Lower leg skin (tissue), 4 donors: ENCODE measurements around the gene POU4F3. TPM values are rescaled to one million over a fixed set of nuclear protein-coding genes. Genes with fewer than 3 reads are reported as not detected.

Source experiments
- DNase-seq, 2 donors: peaks; one replicate each; pipeline ENCODE4 v3.0.0-alpha.2; 2019; ENCODE audit warnings: low spot score in 2 of 2
- H3K4me3 ChIP-seq: fragments of 200-600 bp; sonication (generic); 2 replicates; pipeline ENCODE4 v1.5.1; 2017; ENCODE audit warnings: mild to moderate bottlenecking, low read depth; ENCODE audit not compliant: poor library complexity, severe bottlenecking
- CTCF ChIP-seq, 3 donors: fragments of 450-650 bp; IDR thresholded peaks; one replicate each; pipeline ENCODE4 v1.5.1; 2016; ENCODE audit warnings: antibody characterized with exemption in 3 of 3, mild to moderate bottlenecking in 3 of 3, moderate library complexity in 2 of 3
- POLR2A ChIP-seq, 2 donors: fragments of 450-650 bp; IDR thresholded peaks; one replicate each; pipeline ENCODE4 v1.6.1; 2016 to 2017; ENCODE audit warnings: antibody characterized with exemption in 2 of 2, mild to moderate bottlenecking in 1 of 2, moderate library complexity in 1 of 2
- WGBS, 2 donors: methylation state at CpG; one replicate each; pipeline ENCODE4 v1.1.5; 2018; 5-methylcytosine and 5-hydroxymethylcytosine counted together
- intact Hi-C: fragments of 100-400 bp; cut with DNase I; formaldehyde crosslinking; loops from one replicate; pipeline ENCODE4 v1.15.0; 2023; ENCODE audit warnings: low total_unique reads
- total RNA-seq, 4 donors: library from RNA; depleted of rRNA; stranded (reverse); fragments of >200 nt; gene quantifications; one replicate each; pipeline ENCODE4 v1.1.0, GENCODE V29; 2016

The POU4F3 gene
- total RNA-seq, 4 donors from 2014 or later = 0.13 TPM; not detected in 3

GRCh38 chr5:146345240-146345577, 6.6 kb downstream of the POU4F3 start:
- H3K4me3 ChIP-seq = no peak overlapping the region
- no peak for DNase-seq
- TF ChIP-seq POLR2A (IDR thresholded peaks at IDR 0.05) (no peak), CTCF (IDR thresholded peaks at IDR 0.05) (no peak)
- 5 to 7% methylated on average over 12 of the region's 12 CpGs for WGBS, 2 donors
- intact Hi-C loops = no loop called here

GRCh38 chr5:146345578-146346366, 7.1 kb downstream of the POU4F3 start:
- DNase-seq = no peak
- intact Hi-C loops = no loop called here
- WGBS, 2 donors = 2 to 6% methylated on average over 44 to 73 of the region's 76 CpGs
- TF ChIP-seq POLR2A (IDR thresholded peaks at IDR 0.05) (no peak), CTCF (IDR thresholded peaks at IDR 0.05) (no peak)
- no peak overlapping the region for H3K4me3 ChIP-seq

GRCh38 chr5:146357126-146357525, 18.5 kb downstream of the POU4F3 start:
- no peak for DNase-seq
- intact Hi-C loops = no loop called here
- no peak overlapping the region for H3K4me3 ChIP-seq
- no peak for TF ChIP-seq CTCF (IDR thresholded peaks at IDR 0.05)
- TF ChIP-seq POLR2A (IDR thresholded peaks at IDR 0.05) = no peak

GRCh38 chr5:146359836-146360235, 21.2 kb downstream of the POU4F3 start:
- TF ChIP-seq POLR2A (IDR thresholded peaks at IDR 0.05) (no peak), CTCF (IDR thresholded peaks at IDR 0.05) (no peak)
- DNase-seq = no peak
- H3K4me3 ChIP-seq = no peak overlapping the region
- intact Hi-C loops = no loop called here
- 69 to 79% methylated on average over 5 of the region's 5 CpGs for WGBS, 2 donors

- WGBS, 2 donors = 72 to 73% methylated on average over 7 of the region's 7 CpGs
- TF ChIP-seq POLR2A (IDR thresholded peaks at IDR 0.05) (no peak), CTCF (IDR thresholded peaks at IDR 0.05) (no peak)
- intact Hi-C loops = no loop called here
Measured at GRCh38 chr5:146363161-146363874, 24.7 kb downstream of the POU4F3 start.

More at GRCh38 chr5:146363161-146363874, 24.7 kb downstream of the POU4F3 start:
- H3K4me3 ChIP-seq = no peak overlapping the region
- DNase-seq = no peak
